Eye (tissue), 1 donor: Measurements from ENCODE around the gene ANKRD65.
"Not testable (repeated sequence)": the region's sequence is repeated elsewhere in the genome, so short reads cannot be mapped to it uniquely, and the experiment has no call there.

Experiments
- DNase-seq: peaks from one replicate; pipeline ENCODE4 v3.0.0-alpha.2; 2015

ANKRD65 gene

DNA sequence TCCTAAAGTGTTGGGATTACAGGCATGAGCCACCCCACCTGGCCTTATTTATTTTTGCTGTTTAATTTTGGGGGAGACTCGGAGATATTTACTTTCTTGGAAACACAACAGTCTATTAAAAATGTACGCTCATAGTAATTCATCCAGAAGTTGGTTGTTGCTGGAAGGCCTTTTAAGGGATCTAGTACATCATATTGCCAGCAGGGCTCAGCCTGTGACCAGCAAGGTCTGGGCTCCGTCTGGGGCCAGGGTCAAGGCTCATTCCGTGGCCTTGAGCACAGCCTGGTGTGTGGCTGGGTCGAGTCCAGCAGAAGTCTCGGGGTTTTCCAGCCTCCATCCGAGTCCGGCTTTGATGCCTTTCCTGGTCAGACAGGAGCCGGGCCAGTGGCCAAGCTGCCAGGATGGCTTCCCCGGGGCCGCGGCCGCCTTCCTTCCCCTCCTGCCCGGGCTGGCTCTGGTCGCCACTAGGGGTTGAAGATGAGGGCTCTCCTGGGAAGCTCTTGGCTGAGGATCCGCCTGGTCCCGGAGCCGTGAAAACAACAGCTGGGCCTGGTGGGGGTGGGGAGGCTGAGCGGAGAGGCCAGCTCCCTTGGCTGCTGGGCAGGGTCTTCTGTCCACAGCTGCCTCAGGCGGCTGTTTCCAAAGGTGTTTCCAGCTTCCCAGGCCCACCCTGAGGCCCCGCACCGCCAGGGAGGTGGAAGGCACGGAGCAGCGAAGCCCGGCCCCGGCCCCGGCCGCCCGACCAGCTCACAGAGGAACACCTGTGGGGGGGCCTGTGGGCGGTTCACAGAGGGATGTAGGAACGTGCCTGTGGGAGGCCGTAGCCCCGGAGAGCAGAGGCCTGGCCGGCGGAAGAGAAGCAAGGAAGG lies 9.3 kb upstream of the ANKRD65 start:
- DNase-seq = peak; percentile 86

DNA sequence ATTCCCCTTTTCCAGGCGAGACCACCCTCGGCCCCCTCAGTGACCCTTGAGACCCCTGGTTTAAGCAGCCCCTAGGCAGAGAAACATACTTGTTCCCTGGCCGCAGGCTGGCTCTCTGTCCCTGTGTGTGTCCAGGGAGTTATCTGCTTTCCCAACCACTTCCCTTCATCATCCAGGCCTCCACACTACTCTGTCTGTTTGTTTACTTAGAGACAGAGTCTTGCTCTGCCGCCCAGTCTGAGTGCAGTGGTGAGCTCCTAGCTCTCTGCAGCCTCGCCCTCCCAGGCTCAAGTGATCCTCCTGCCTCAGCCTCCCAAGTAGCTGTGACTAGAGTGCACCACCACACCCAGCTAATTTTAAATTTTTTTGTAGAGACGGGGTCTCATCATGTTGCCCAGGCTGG lies 8.6 kb upstream of the ANKRD65 start:
- DNase-seq = no peak

DNA sequence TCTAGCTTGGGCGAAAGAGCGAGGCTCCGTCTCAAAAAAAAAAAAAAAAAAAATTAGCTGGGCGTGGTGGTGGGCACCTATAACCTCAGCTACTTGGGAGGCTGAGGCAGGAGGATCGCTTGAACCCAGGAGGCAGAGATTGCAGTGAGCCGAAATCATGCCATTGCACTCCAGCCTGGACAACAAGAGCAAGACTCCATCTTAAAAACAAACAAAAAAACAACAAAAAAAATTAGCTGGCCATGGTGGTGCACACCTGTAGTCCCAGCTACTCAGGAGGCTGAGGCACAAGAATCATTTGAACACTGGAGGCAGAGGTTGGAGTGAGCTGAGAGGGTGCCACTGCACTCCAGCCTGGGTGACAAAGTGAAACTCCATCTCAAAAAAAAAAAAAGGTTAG lies 7.9 kb upstream of the ANKRD65 start:
- not testable (repeated sequence) for DNase-seq

DNA sequence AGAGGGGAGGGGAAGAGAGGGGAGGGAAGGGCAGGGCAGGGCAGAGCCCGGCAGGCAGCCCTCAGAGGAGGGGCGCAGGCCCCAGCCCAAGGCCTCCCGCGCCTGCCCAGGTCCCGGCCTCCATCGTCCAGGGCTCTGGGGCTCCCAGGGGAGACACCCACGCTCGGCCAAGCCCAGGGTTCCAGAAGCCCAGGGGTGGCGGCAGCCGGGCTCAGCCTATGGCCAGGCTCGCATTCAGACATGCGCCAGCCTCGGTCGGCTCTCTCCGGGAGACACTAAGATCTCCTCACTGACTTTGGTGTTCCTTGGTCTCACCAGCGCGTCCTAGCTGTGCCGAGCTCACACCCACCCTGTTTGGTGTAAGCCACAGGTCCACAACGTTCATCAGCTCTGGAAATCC lies 7.1 kb upstream of the ANKRD65 start:
- no peak for DNase-seq

DNA sequence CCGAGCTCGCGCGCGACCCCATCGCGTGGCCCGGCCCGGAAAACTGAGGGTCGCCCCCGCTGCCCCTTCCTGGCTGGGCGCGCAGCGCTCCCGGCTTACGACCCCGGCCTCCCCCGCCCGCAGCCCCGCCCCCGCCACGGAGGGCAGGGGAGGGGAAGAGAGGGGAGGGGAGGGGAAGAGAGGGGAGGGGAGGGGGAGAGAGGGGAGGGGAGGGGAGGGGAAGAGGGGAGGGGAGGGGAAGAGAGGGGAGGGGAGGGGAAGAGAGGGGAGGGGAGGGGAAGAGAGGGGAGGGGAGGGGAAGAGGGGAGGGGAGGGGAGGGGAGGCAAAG lies 6.7 kb upstream of the ANKRD65 start:
- peak; percentile 52 for DNase-seq

DNA sequence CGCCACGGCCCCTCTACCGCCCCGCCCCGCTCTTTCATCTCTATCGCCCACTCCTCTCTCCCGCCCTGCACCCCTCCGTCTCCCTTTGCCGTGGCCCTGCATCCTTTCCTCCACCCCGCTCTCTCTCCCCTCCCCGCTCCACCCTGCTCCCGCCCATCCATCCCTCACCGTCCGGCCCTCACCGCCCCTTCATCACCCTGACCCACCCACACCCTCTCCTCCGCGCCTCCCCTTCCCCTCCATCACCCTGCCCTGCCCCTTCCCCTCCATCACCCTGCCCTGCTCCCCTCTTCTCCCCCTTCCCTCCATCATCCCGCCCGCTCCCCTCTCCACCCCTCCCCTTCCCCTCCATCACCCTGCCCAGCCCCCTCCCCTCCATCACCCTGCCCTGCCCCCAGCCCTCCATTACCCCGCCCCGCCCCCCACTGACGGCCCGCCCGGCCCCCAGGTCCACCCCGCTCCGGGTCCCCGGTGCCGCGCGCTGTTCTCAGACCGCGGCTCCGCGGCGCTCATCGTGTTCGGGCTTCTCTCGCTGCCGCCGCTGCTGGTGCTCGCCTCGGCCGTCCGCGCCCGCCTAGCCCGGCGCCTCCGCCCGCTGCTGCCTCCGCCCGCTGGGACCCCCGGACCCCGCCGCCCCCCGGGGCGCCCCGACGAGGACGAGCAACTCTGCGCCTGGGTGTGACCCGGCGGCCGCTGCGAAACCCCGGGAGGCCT lies 6.2 kb upstream of the ANKRD65 start:
- peak; percentile 84 for DNase-seq

DNA sequence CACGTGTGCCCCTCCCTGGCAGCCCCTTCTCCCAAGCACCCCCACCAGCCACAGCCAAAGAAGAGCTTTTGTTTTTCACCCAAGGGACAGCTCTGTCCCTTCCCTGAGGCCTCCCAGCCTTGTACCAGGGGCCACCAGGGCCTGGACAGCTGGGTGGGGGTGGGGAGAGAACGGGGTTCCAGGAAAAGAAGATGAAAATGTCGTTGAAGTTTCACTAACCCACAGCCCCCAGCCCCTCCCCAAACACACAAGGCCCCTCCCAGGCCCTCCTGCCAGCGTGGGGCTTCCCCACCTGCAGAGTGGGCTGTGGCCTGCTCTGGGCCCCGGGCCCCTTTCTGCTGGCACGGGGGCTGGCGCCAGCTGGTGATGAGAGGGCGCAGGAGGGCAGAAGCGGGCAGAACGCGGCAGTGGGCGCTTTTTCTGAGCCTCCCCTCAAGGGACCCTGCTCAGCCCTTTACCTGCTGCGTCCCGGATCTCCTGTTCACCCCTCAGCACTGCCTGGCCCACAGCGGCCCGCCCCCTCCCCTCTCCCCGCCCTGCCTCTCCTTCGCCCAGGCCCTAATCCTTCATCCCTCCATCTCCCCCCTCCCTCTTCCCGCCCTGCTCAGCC lies 5.5 kb upstream of the ANKRD65 start:
- DNase-seq = no peak

DNA sequence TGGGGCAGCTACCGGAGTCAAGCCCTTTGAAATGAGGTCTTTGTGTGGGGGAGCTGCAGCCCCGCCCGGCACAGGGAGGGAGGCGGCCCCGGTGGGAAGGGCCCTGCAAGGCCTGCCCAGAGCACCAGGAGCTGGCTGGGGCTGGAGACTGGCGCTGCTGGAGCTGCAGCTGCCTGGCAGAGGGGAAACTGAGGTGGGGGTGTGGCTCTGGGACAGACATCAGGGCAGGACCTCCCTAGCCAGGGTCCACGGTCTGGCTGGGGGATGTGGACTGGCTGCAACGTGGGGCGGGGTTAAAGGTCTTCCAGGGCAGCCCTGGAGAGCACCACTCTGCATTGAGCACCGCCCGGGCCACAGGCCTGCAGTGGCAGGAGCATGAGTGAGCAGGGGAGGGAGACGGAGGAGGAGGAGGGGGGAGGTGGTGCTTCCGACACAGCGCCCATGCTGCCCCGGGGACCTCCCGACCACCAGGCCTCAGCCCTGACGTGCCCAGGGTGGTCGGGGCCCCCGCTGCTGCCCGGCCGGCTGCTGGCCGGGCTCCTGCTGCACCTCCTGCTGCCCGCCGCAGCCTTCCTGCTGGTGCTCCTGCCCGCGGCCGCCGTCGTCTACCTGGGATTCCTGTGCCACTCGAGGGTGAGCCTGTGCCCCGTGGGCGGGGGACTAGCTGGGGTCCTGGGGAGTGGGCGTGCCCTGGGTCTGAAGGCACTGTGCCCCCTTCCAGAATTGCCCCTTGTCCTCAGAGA lies 4.8 kb upstream of the ANKRD65 start:
- peak; percentile 27 for DNase-seq

DNA sequence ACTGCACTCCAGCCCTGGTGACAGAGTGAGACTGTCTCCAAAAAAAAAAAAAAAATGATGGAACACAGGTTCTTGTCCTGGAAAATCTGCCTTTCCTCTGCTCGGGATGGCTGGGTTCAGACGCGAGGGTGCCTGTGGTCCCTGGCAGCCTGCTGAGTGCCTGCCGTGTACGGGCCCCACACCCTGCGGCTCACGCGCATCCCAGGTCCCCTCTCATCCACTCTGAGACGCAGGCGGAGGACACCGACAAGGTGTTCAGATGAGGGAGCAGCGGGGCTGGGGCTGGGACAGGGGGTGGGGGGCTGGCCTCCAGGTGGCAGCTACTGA lies 4.3 kb upstream of the ANKRD65 start:
- DNase-seq = no peak

DNA sequence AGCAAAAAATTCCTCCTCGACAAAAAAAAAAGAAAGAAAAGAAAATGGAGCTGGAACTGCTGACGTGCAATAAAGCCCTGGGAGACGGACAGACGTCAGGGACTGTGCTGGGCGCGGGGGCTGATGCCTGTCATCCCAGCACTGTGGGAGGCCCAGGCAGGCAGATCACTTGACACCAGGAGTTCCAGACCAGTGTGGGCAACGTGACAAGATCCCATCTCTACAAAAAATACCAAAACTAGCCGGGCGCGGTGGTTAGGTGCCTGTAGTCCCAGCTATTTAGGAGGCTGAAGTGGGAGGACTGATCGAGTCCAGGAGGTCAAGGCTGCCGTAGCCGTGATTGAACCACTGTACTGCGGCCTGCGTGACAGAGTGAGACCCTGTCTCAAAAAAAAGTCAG lies 3.6 kb upstream of the ANKRD65 start:
- no peak for DNase-seq

DNA sequence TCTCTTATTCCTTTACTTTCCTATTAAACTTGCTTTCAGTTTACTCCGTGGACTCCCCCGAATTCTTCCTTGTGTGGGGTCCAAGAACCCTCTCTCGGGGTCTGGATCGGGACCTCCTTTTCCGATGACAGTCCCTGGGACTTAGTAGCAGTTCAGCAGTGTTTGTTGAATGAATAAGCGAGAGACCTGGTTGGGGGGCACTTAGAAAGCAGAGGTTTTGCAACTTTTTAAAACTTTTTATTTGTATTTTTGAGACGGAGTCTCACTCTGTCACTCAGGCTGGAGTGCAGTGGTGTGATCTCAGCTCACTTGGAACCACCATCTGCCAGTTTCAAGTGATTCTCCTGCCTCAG lies 2.1 kb upstream of the ANKRD65 start:
- DNase-seq = no peak

DNA sequence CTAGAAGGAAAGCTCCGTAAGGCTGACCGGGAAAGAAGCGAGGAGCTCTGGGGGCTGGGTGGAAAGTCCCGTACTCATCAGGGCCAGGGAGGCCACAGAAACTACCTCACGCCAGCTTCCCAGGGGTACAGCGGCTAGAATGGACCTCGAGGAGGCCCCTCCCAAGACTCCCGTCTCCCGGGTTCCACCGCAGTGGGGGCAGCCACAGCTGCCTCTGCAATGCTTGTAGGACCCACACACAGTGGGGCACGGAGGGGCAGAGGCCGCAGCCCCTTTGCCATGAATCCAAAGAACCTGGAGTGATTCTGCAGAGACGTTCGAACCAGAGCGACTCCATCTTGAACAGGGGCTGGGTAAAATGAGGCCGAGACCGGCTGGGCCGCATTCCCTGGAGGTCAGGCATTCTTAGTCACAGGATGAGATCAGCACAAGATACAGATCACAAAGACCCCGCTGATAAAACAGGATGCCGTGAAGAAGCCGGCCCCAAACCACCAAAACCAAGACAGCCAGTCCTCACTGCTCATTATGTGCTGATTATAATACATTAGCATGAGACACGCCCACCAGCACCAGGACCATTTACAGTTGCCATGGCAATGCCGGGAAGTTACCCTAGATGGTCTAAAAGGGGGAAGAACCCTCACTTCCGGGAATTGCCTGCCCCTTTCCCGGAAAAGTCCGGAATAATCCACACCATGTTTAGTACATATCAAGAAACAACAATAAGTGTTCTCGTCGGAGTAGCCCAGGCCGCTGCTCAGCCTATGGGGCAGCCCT lies 1.6 kb upstream of the ANKRD65 start:
- peak; percentile 37 for DNase-seq

DNA sequence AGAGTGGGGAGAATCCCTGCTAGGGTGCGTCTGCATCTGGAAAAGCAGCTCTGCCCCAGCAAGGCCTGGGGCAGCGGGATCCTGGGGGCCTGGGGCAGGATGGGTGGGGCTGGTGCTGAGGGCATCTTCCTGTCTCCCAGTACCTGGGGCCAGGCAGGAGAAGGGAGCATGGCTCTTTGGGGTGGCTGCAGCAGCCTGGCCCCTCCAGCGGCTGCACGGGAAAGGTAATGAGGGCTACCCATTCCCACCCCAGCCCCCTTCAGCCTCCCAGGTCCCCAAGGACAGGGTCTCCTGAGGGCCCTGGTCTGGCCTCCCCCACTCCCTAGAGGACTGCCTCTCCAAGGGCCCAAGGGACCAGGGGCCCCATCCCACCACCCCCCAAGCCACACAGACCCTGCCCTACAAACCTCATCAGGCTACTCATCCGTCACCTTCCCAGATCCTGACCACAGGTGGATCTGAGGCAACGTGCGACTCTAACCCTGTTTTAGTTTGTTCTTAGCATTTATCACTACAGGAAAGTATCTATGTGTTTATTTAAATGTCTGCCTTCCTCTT lies 910 bp upstream of the ANKRD65 start:
- no peak for DNase-seq

DNA sequence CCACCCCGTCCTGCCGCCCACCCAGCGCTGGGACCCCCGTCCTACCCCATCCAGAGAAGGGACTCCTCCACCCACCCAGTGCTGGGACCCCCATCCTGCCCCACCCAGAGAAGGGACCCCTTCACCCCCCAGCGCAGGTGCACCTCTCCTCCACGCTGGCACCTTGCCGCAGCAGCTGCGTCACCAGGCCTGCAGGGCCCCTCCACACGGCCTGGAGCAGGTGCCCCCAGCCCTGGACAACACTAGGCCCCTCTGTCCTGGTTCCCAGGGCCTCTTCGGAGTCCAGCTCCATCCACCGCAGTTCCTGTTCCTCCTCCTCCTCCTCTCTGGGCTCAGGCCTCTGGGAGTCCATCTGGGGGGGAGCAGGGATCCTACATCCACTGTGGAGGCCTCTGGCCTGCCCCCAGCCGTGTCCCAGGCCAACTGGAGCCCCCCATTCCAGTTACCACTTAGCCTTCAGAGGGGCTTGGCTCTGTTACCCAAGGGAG lies 378 bp downstream of the ANKRD65 start:
- peak; percentile 57 for DNase-seq

DNA sequence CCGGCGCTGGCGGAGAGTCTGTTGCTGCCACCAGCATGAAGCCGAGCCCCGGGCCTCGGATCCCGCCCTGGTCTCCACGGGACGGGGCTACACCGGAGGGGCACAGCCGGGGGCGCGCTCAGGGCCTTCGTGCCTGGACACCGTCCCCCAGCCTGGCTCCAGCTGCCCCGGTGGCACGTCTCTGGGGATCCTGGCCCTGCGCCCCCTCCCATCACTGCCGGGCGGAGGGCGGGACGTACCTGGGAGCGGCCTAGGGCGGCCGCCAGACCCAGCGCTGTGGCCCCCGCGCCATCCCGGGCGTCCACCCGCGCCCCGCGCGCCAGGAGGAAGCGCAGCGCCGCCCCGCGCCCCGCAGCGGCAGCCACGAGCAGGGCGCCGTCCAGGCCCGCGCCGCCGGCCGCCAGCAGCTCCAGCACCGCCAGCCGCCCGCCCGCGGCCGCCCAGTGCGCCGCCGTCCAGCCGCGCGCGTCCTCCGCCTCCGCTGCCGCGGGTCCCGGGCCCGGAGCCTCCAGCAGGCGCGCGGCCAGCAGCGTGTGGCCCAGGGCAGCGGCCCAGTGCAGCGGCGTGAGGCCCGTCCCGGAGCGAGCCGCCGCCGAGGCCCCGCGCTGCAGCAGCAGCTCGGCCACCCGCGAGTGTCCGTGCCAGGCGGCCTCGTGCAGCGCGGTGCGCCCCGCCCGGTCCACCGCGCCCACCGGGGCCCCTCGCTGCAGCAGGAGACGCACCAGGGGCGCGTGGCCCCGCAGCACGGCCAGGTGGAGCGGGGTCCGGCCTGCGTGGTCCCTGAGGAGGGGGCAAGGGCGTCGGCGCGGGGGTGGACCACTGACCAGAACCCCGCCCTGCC lies 1.0 kb downstream of the ANKRD65 start:
- DNase-seq = peak; percentile 43

DNA sequence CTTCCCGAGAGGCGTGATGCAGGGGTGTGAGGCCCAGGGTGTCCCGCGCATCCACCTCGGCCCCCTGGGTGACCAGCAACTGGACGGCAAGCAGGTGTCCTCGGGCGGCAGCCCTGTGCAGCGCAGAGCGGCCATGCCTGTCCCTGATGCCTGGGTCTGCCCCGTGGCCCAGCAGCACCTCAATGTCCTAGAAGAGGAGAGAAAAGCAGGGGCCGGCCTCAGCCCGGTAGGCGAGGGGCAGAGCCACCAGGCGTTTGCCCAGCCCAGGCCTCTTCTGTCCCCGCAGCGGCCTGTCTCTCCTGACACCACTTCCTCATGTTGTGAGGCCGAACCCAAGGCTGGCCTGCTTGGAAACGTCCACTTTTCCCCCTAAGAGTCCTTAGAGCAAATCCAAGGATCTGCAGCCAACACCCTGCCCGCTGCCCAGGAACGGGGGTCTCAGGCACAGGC lies 1.7 kb downstream of the ANKRD65 start:
- peak; percentile 26 for DNase-seq

DNA sequence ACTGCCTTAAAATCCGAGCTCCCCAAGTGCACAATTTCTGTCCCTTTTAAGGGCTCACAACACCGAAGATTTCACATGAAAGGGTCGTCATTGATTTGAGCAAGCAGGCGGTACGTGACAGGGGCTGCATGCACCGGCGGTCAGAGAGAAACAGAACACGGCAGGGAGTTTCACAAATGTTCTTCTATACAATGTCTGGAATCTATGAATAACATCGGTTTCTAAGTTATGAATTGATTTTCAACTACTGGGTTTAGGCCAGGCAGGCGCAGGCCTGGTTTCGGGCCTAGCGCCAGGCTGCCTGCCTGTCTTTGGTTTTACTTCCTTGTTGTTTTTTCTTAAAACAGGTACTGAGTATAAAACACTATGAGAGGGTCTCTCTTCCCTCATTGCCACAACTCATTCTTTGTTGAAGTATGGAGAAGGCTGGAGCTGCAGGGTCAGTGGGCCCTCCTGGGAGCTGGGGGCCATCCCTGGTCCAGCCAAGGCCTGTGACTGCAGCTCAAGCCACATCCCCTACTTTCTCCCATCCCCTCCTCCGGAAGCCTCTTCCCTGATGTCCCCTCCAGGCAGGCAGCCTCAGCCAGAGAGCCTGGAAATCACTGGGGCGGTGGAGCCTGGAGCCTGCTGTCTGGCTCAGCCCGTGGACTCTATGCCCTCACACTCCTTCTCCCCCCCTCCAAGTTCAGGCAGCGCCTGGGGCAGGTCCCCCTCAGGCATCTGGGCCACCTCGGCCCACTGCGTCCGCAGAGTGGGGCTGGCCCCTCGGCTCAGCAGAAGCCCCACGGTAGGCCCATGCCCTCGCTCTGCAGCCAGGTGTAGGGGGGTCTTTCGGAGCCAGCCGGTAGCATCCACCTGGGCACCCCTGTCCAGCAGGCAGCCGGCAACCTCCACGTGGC lies 2.4 kb downstream of the ANKRD65 start:
- peak; percentile 45 for DNase-seq

DNA sequence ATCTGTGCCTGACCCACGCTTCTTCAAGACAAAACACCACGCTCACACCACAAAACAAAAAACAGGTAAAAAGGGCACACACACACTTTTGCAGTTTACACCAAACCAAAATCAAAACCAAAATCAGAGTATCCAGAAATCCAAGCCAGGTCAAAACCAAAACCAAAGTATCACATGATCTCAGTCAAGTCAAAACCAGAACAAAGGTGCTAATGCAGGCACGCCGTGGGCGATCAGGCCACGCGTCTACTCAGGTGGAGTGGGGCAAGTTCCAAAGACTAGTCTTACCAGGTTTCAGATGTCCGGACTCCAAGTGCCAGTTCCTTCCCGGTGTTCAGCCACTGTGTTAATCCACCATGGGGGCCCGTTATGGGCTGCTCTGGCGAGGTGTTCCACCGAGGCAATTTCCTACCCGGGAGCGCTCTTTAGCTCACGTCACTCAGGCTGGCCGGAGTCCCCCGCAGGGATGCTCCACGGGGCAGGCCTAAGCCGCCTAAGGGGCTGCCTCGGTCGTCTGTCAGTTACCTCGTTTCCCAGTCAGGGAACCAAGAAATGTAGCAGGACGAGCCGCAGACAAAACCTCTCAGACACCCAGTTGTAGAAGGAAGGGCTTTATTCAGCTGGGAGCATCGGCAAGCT lies 3.1 kb downstream of the ANKRD65 start:
- peak; percentile 33 for DNase-seq

DNA sequence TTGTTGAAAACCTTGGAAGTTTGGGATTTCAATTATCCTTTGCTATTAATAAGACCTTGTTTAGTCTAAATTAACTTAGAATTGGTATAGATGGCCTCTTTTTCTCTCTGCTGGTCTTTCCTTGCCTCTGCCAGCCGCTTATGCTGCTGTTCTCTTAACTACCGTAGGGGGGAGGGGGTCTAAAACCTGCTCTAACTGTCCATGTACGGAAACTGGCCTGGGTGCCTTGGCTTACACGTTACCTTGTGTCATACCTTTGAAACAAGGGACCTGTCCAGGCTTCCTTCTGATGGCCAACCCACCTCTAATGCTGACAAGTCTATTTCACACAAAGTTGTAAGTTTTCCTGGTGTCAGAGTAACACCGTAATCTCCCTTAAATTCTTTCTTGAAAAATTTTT lies 3.7 kb downstream of the ANKRD65 start:
- not testable (repeated sequence) for DNase-seq

DNA sequence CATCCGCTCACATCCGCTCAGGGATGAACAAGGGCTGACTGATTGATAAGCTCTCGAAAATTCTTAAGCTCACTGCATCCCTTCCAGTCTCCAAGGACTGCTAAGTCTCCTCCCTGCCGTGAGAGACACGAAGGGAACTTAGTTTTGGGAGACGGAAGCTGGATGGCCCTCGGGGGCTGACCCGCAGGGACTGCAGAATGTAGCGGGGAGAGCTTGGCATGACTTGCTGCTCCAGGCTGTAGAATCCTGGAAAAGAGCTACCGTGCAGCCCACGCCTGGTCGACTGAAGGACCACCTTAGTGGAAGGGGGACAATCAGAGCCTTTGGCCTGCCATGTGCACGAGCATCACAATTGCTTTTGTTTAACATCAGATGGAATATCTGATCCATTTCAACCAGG lies 5.3 kb downstream of the ANKRD65 start:
- DNase-seq = no peak
